Measurements from ENCODE around the gene SLC35F3. TPM values are rescaled to one million over a fixed set of nuclear protein-coding genes. Genes with fewer than 3 reads are reported as not detected.
A peak's percentile ranks its signal among the peaks of the same experiment; 100 is the strongest.
"Not testable (repeated sequence)": the region's sequence is repeated elsewhere in the genome, so short reads cannot be mapped to it uniquely, and the experiment has no call there.

SLC35F3 gene
- total RNA-seq, 1 donor from 2014 or later = 2.6 TPM

DNA sequence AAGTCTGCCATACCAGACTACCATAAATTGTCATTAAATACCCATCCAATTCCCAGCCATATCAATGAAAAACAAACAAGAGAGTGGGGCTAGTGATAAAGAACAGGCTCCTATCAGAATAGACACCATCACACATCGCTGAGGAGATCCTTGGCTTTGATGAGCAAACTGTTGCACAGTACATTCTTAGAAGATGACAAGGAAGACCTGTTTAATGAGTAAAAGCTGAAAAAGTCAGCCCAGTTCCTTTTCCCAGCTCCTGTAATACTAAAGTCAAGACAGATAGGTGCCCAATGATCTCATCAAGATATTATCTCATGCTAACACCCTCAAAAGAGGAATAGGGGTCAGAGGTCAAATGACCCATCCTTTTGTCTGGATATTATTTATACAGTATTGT lies 304.3 kb downstream of the SLC35F3 start:
- DNase-seq (ENCODE audit: low read depth, low spot score) = no peak
- H3K9me3 Mint-ChIP-seq = peaks cover 9% of the 10 kb centered on the region
- H3K4me1 Mint-ChIP-seq = peaks cover 7% of the 10 kb centered on the region
- TF ChIP-seq, protein P1, sequence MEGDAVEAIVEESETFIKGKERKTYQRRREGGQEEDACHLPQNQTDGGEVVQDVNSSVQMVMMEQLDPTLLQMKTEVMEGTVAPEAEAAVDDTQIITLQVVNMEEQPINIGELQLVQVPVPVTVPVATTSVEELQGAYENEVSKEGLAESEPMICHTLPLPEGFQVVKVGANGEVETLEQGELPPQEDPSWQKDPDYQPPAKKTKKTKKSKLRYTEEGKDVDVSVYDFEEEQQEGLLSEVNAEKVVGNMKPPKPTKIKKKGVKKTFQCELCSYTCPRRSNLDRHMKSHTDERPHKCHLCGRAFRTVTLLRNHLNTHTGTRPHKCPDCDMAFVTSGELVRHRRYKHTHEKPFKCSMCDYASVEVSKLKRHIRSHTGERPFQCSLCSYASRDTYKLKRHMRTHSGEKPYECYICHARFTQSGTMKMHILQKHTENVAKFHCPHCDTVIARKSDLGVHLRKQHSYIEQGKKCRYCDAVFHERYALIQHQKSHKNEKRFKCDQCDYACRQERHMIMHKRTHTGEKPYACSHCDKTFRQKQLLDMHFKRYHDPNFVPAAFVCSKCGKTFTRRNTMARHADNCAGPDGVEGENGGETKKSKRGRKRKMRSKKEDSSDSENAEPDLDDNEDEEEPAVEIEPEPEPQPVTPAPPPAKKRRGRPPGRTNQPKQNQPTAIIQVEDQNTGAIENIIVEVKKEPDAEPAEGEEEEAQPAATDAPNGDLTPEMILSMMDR (conservative IDR thresholded peaks at IDR 0.05) = no peak
- H3K27ac Mint-ChIP-seq (ENCODE audit: unreplicated experiment) = no peak overlapping the region
- no peak overlapping the region for H3K4me3 Mint-ChIP-seq
- peaks cover 23% of the 10 kb centered on the region for H3K27me3 Mint-ChIP-seq (ENCODE audit: low read depth)
- no peaks in the 10 kb centered on the region for H3K36me3 Mint-ChIP-seq (ENCODE audit: low read depth)

DNA sequence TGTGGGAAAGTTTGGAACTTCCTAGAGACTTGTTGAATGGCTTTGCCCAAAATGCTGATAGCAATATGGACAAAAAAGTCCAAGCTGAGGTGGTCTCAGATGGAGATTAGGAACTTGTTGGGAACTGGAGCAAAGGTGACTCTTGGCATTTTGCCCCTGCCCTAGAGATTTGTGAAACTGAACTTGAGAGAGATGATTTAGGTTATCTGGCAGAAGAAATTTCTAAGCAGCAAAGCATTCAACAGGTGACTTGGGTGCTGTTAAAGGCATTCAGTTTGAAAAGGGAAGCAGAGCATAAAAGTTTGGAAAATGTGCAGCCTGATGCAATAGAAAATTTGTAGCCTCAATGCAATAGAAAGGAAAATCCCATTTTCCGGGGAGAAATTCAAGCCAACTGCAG lies 306.0 kb downstream of the SLC35F3 start:
- peaks cover 35% of the 10 kb centered on the region for H3K27me3 Mint-ChIP-seq (ENCODE audit: low read depth)
- not testable (repeated sequence) for H3K4me3 Mint-ChIP-seq; H3K4me1 Mint-ChIP-seq; DNase-seq (ENCODE audit: low read depth, low spot score); H3K9me3 Mint-ChIP-seq; H3K36me3 Mint-ChIP-seq (ENCODE audit: low read depth); H3K27ac Mint-ChIP-seq (ENCODE audit: unreplicated experiment)

DNA sequence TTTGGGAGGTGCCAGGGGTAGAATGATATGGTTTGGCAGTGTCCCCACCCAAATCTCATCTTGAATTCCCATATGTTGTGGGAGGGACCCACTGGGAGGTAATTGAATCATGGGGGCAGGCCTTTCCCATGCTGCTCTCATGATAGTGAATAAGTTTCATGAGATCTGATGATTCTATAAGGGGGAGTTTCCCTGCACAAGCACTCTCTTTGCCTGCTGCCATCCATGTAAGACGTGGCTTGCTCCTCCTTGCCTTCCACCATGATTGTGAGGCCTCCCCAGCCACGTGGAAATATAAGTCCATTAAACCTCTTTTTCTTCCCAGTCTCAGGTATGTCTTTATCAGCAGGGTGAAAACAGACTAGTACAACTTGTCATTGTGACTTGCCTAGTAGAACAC lies 307.4 kb downstream of the SLC35F3 start:
- Mint-ChIP-seq H3K27me3 (ENCODE audit: low read depth) (peaks cover 41% of the 10 kb centered on the region), H3K4me1 (peaks cover 16% of the 10 kb centered on the region)
- H3K9me3 Mint-ChIP-seq; DNase-seq (ENCODE audit: low read depth, low spot score); H3K27ac Mint-ChIP-seq (ENCODE audit: unreplicated experiment); H3K36me3 Mint-ChIP-seq (ENCODE audit: low read depth); H3K4me3 Mint-ChIP-seq: not testable (repeated sequence)

DNA sequence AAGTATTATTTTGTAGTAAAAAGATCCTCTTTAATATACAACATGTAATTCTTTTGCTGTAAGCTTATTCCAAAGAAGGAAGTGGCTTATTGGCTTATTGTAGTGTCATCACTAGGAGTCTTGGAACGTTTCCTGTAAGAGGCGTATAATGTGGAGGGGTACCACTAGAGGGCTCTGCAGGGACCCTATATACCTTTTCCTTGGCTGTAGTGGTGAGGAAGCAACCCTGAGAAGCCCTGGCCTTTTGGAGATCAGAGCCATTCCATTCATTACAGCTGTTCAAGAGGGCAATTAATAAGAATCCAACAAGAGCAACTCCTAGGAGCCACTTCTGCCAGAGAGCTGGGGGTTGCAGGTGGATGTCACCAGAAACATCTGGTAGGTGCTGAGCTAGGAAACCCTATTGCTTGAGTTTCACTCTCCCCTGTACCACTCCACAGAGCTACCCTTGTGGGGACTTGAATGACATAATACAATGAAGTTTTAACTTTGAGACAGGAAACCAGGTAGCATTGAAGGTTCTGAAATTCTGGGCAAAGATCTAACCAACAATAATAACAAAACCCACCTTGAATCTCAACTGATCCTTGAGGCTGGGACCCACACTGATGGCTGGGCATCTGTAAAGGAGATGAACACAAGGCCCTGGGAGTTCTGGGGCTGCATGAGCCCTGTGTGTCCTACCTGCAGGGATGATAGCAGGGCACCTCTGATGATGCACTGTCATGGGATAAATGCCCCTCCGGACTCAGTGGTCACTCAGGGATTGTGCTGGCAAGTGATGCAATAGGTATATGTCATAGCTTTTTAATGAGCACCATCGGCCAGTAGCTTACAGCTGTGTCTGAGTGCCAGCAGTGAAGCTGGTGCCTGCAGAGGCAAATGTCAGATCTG lies 308.5 kb downstream of the SLC35F3 start:
- H3K27me3 Mint-ChIP-seq (ENCODE audit: low read depth) = peaks cover 45% of the 10 kb centered on the region

DNA sequence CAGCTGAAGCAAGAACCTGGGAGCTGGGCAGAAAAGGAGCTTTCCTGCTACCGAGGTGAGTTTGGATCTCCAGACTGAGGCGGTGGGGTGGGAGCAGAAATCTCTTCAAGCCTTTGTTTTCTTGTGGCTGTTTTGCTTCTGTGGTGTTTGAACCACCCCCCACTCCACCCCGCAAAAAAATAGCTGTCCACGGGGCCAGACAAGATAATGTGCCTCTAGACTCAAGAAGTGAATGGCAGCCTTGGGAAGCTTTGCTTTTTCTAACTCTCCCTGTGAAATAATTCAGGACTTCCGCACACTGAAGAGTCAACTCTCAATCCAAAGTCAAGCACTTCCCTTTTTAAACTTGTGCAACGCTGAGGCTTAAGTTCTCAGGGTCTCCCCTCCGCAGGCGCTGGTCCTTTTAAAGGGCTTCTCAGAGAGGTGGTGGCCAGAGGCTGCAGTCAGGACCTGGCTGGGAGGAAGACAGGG lies 309.2 kb downstream of the SLC35F3 start:
- DNase-seq (ENCODE audit: low read depth, low spot score) = no peak
- Mint-ChIP-seq H3K9me3 (peaks cover 9% of the 10 kb centered on the region), H3K27me3 (ENCODE audit: low read depth) (peaks cover 48% of the 10 kb centered on the region), H3K4me1 (peaks cover 30% of the 10 kb centered on the region), H3K36me3 (ENCODE audit: low read depth) (no peaks in the 10 kb centered on the region), H3K27ac (ENCODE audit: unreplicated experiment) (no peak overlapping the region), H3K4me3 (peak overlapping the region; percentile 83)
- TF ChIP-seq, protein P1 (conservative IDR thresholded peaks at IDR 0.05) = no peak

More for the DNA sequence above, 308.5 kb downstream of the SLC35F3 start:
- no peak for DNase-seq (ENCODE audit: low read depth, low spot score)
- peaks cover 9% of the 10 kb centered on the region for H3K9me3 Mint-ChIP-seq
- no peak overlapping the region for H3K27ac Mint-ChIP-seq (ENCODE audit: unreplicated experiment)
- H3K36me3 Mint-ChIP-seq (ENCODE audit: low read depth) = no peaks in the 10 kb centered on the region
- TF ChIP-seq, protein P1 (conservative IDR thresholded peaks at IDR 0.05) = peak; percentile 67
- peak overlapping the region; percentile 85 for H3K4me3 Mint-ChIP-seq
- peaks cover 25% of the 10 kb centered on the region for H3K4me1 Mint-ChIP-seq

DNA sequence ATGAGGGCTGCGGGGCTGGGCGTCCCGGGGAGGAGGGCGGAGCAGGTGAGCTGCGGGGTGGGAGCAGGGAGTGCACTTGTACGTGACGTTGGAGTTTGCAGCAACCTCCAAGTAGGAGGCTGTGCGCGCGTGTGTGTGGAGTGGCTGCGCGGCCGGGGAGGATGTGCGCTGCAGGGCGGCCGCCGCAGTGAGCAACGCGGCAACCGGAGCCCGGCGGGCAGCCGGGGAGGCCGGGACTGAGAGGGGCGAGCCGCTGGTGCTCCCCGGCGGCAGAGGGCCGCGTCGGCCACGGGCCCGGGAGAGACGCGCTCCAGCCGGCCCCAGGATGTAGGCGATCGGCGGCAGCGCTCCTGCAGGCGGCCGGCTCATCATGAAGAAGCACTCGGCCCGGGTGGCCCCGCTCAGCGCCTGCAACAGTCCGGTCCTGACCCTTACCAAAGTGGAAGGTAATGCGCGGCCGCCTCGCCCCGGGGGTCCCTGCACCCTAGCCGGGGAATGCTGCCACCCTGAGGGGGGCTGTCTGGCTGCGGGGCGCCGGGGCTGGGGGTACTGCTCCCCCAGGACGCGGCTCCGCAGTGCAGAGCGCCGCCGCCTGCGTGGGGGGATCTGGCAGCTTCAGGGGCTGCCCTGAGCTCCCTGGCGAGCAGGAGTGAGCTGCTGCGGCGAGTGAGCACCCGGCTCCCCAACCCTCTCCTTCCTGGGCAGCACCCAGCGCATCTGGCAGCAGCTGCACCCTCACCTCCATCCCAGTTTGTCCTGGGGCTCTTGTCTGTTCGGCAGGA lies 309.8 kb downstream of the SLC35F3 start:
- TF ChIP-seq, protein P1 (conservative IDR thresholded peaks at IDR 0.05) = no peak
- H3K27me3 Mint-ChIP-seq (ENCODE audit: low read depth) = peaks cover 48% of the 10 kb centered on the region

More for the DNA sequence above, 309.8 kb downstream of the SLC35F3 start:
- peaks cover 30% of the 10 kb centered on the region for H3K4me1 Mint-ChIP-seq
- H3K36me3 Mint-ChIP-seq (ENCODE audit: low read depth) = no peaks in the 10 kb centered on the region
- H3K9me3 Mint-ChIP-seq = peaks cover 9% of the 10 kb centered on the region
- peak; percentile 42 for DNase-seq (ENCODE audit: low read depth, low spot score)
- H3K27ac Mint-ChIP-seq (ENCODE audit: unreplicated experiment) = no peak overlapping the region
- peak overlapping the region; percentile 83 for H3K4me3 Mint-ChIP-seq

Data from neural crest cell (in vitro differentiated cells).